Measurements from ENCODE around the gene WDR70. TPM values are rescaled to one million over a fixed set of nuclear protein-coding genes. Genes with fewer than 3 reads are reported as not detected.

WDR70 gene
- total and polyA plus RNA-seq, 2 of the 8 experiments (the other 6 are each of a cell fraction or from before 2014, with no cell fraction given) = 10.6 to 37.4 TPM

DNA sequence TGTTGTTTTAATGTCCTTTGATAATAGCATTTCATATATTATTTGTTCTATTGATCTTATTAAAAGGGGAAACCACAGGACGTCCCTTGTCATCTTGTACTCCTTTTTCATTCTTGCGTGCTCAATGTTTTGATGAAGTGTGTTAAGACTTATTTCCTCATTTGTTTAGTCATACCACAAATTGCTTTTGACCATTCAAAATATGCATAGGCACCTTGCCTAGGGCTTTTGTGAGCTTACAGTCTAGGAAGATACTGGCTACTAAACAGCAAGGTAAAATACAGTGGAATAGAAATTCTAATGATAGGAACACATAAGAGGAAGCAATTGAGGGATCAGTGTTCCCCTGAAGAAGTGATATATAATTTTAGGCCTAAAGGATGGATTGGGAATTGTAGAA, 190.3 kb downstream of the WDR70 start:
- Histone ChIP-seq H2BK12ac (ENCODE audit: low read depth, low read length) (no peak overlapping the region), H3K4me2 (ENCODE audit: insufficient read depth in 1 of 2, low read depth in 2 of 2, low read length in 2 of 2) (no peak overlapping the region), H2BK15ac (ENCODE audit: low read length) (no peak overlapping the region), H4K8ac (ENCODE audit: extremely low read depth, insufficient read depth, low read length) (no peak overlapping the region), H3K23me2 (ENCODE audit: low read depth, low read length) (no peaks in the 10 kb centered on the region), H3K9me3 (ENCODE audit: insufficient read depth in 2 of 2, low read depth in 1 of 2, low read length in 1 of 2) (no peaks in the 10 kb centered on the region), H4K91ac (replicated peaks; ENCODE audit: insufficient read length, low read length) (no peak overlapping the region), H4K20me1 (replicated peaks in 1 of 2; ENCODE audit: control insufficient read depth in 1 of 2, insufficient read depth in 2 of 2, low read length in 2 of 2) (no peaks in the 10 kb centered on the region), H4K5ac (ENCODE audit: insufficient read length, low read depth, low read length) (no peak overlapping the region), H3K56ac (replicated peaks; ENCODE audit: insufficient read length, low read depth, low read length) (no peak overlapping the region), H3K9ac (replicated peaks in 1 of 4; ENCODE audit: extremely low read depth in 1 of 4, low read depth in 3 of 4, low read length in 3 of 4) (no peak overlapping the region), H3K4ac (replicated peaks; ENCODE audit: insufficient read length, low read depth, low read length) (no peak overlapping the region), H2BK120ac (replicated peaks; ENCODE audit: low read depth, low read length) (no peak overlapping the region), H3K79me2 (ENCODE audit: control insufficient read depth in 1 of 2, insufficient read depth in 2 of 2, low read length in 2 of 2) (no peaks in the 10 kb centered on the region), H2AK5ac (ENCODE audit: low read depth, low read length) (no peak overlapping the region), H3K4me3 (ENCODE audit: extremely low read depth in 1 of 4, insufficient read depth in 2 of 4, low read depth in 3 of 4, low read length in 4 of 4) (no peak overlapping the region), H3K27me3 (replicated peaks in 1 of 4; ENCODE audit: control insufficient read depth in 3 of 4, extremely low read depth in 1 of 4, insufficient read depth in 3 of 4, low read length in 3 of 4) (no peaks in the 10 kb centered on the region), H3K14ac (ENCODE audit: insufficient read length) (no peak overlapping the region), H3K79me1 (ENCODE audit: low read depth, low read length) (no peaks in the 10 kb centered on the region), H3K18ac (ENCODE audit: extremely low read depth, low read length) (no peak overlapping the region), H2AFZ (ENCODE audit: low read length) (no peak overlapping the region), H3K23ac (ENCODE audit: insufficient read length) (no peak overlapping the region), H2BK20ac (ENCODE audit: low read length) (no peak overlapping the region), H3K4me1 (replicated peaks in 1 of 4; ENCODE audit: control insufficient read depth in 3 of 4, insufficient read depth in 4 of 4, low read length in 3 of 4) (no peaks in the 10 kb centered on the region), H3K27ac (ENCODE audit: low read depth, low read length) (no peak overlapping the region), H2BK5ac (ENCODE audit: low read depth, low read length) (no peak overlapping the region), H3K36me3 (ENCODE audit: control insufficient read depth in 2 of 4, insufficient read depth in 4 of 4, low read length in 3 of 4) (no peaks in the 10 kb centered on the region)
- no peak for DNase-seq (ENCODE audit: low read depth in 1 of 2, low spot score in 2 of 2)
- CTCF ChIA-PET (ENCODE audit: partially characterized antibody) = interaction anchor here (1.0 to 1.2 kb wide), 2 partner anchors 15 to 17 kb away, joined by 3 to 6 read pairs; no protein-coding TSS in a partner anchor
- FAIRE-seq = no peak
- 97% methylated on average over 2 of the region's 2 CpGs; no CpG with 5 or more reads in 1 of the 2 experiments for WGBS, 2 experiments (ENCODE audit: extremely low coverage in 1 of 2, insufficient coverage in 1 of 2, insufficient read length in 1 of 2, insufficient replicate concordance in 2 of 2, low coverage in 1 of 2, low lambda C conversion rate in 2 of 2, missing lambda C conversion rate in 1 of 2)
- POLR2A ChIA-PET (ENCODE audit: partially characterized antibody) = interaction anchor here (0.8 kb wide), 1 partner anchor 10 kb away, joined by 3 read pairs; no protein-coding TSS in a partner anchor
- TF ChIP-seq NRF1 (IDR thresholded peaks at IDR 0.05; ENCODE audit: low read depth, low read length) (no peak), GTF2F1 (IDR thresholded peaks at IDR 0.05; ENCODE audit: borderline replicate concordance, low read depth, low read length) (no peak), NANOG (IDR thresholded peaks at IDR 0.05; ENCODE audit: insufficient read depth, low read depth, low read length, poor library complexity, severe bottlenecking) (no peak), HDAC2 (IDR thresholded peaks at IDR 0.05; ENCODE audit: borderline replicate concordance in 1 of 2, low read depth in 2 of 2, low read length in 2 of 2) (no peak), ZNF274 (IDR thresholded peaks at IDR 0.05; ENCODE audit: borderline replicate concordance, extremely low read depth, low read length) (no peak), TEAD4 (IDR thresholded peaks at IDR 0.05; ENCODE audit: low read depth, low read length) (no peak), GABPA (IDR thresholded peaks at IDR 0.05; ENCODE audit: borderline replicate concordance, insufficient read depth, low read length) (no peak), JUND (IDR thresholded peaks at IDR 0.05; ENCODE audit: low read length) (no peak), PHF8 (conservative IDR thresholded peaks at IDR 0.05; ENCODE audit: low read depth, low read length) (no peak), SIX5 (IDR thresholded peaks at IDR 0.05; ENCODE audit: low read depth, low read length) (no peak), TAF1 (IDR thresholded peaks at IDR 0.05; ENCODE audit: low read depth, low read length) (no peak), MAFK (IDR thresholded peaks at IDR 0.05; ENCODE audit: low read depth, low read length) (no peak), KDM5A (IDR thresholded peaks at IDR 0.05; ENCODE audit: low read length) (no peak), POLR2AphosphoS5 (IDR thresholded peaks at IDR 0.05; ENCODE audit: low read depth, low read length) (no peak), SAP30 (IDR thresholded peaks at IDR 0.05; ENCODE audit: insufficient read depth, insufficient replicate concordance, low read length) (no peak)
